Pancreas (tissue), 10 donors: ENCODE results near the gene PAXX. TPM values are rescaled to one million over a fixed set of nuclear protein-coding genes. Genes with fewer than 3 reads are reported as not detected.

Experiments used
- ATAC-seq, 4 donors: fragments of 200-7000 bp; cut with Tn5 transposase; one replicate each; pipeline versions ENCODE4 v1.8.0 to v1.9.1; 2020; ENCODE audit warnings: mild to moderate bottlenecking in 4 of 4, moderate library complexity in 4 of 4
- DNase-seq, 6 donors: peaks; one replicate each; pipeline ENCODE4 v3.0.0-alpha.2; 2020
- FAIRE-seq: peaks from 2 replicates; lab custom pipeline; 2012; peaks lifted over from hg19 to GRCh38; lab: Jason Lieb, UNC
- H3K27ac ChIP-seq, 4 donors: fragments of 200-600 bp; sonication (generic); 1 replicate in 3 of 4; 2 replicates in 1 of 4; pipeline versions ENCODE4 v1.5.0 to v1.8.0; 2020
- H3K27me3 ChIP-seq, 4 donors: fragments of 200-600 bp; one replicate each; pipeline ENCODE4 v1.8.0; 2021
- H3K36me3 ChIP-seq, 3 donors: fragments of 200-600 bp; sonication (generic) in 1 of 3; one replicate each; pipeline versions ENCODE4 v1.5.0 to v1.8.0; 2020 to 2021
- H3K4me1 ChIP-seq, 3 donors: fragments of 200-600 bp; one replicate each; pipeline ENCODE4 v1.8.0; 2021
- H3K4me3 ChIP-seq, 4 donors: fragments of 200-600 bp; sonication (generic) in 2 of 4; one replicate each; pipeline versions ENCODE4 v1.5.0 to v1.8.0; 2020 to 2021
- H3K9me3 ChIP-seq, 4 donors: fragments of 200-600 bp; one replicate each; pipeline ENCODE4 v1.8.0; 2021
- WGBS, 2 donors: extraction: QIAGEN DNeasy Blood & Tissue Kit; methylation state at CpG; one replicate each; pipeline ENCODE4 v1.1.7; 2013; 5-methylcytosine and 5-hydroxymethylcytosine counted together
- intact Hi-C, 3 donors: fragments of 100-400 bp; cut with DNase I; formaldehyde crosslinking; loops; one replicate each; pipeline versions ENCODE4 v1.11.1 to v1.14.2; 2022
- polyA plus RNA-seq, 2 donors: library from polyadenylated mRNA; stranded (reverse); fragments of 200-250 nt; gene quantifications; one replicate each; pipeline ENCODE4 v1.2.3, GENCODE V29; 2013
- total RNA-seq, 6 donors: library from RNA; stranded (reverse); fragmentation: NEBNext Ultra II Directional in 4 of 6; extraction: Animal tissue kit (Norgen Biotek cat#: 25700) in 4 of 6; gene quantifications; one replicate each; pipeline versions ENCODE4 v1.2.1 to v1.2.4, GENCODE V29; 2021 to 2023
- TF ChIP-seq, protein P1 (sequence below), 4 donors: fragments of 200-600 bp; sonication (generic) in 3 of 4; IDR thresholded peaks; one replicate each; pipeline versions ENCODE4 v1.5.0 to v1.8.0; 2021; ENCODE audit warnings: antibody characterized with exemption in 4 of 4
- donor health status: healthy with polysubstance abuse.
- donor health status: DM: no; HTN: no; CAD: no; lungs with moderate emphysema.
- donor health status: DM: no; HTN: no; CAD: no.
- donor health status: control.
- donor health status: control.
- donor health status: Bipolar disorder and iron deficiency.
- donor health status: DM: yes; HTN: yes; CAD: no.
- donor health status: DM: no; HTN: no; CAD: no.
- donor health status: DM: no; HTN: no; CAD: no.
- donor health status: DM: yes; HTN: yes; CAD: no.

Gene PAXX
- total and polyA plus RNA-seq, 8 donors: 16.0 to 222 (median 21.0) TPM

DNA sequence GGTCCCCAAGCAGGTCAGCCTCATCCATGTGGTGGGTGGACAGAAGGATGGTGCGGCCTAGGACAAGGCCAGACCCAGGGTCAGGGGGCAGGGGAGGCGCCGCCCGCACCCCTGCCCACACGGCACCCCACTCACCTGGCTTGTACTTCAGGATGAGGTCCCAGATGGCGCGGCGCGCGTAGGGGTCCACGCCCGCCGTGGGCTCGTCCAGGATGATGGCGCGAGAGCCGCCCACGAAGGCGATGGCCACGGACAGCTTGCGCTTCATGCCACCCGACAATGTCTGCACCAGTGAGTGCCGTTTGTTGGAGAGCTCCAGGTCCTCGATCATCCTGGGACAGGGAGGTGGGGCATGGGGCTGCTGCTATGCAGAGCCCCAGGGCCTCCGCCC lies 23.3 kb downstream of the PAXX start:
- FAIRE-seq: no peak

DNA sequence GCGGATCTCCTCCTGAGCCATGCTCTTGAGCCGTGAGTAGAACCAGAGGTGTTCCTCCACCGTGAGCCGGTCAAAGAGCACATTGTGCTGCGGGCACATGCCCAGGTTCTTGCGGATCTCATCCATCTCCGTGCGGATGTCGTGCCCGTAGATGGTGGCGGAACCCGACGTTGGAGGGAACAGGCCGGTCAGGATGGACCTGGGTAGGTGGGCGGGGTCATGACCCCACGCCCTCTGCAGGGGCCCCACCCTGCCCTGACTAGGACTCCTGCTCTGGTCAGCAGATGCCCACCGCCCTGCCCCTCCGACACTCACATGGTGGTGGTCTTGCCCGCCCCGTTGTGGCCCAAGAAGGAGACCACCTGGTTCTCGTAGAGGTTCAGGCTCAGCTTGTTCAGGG lies 23.8 kb downstream of the PAXX start:
- peaks cover 0 to 33% (median 0%) of the 10 kb centered on the region in 3 donors for H3K36me3 ChIP-seq
- FAIRE-seq (no peak), ATAC-seq (no peak)

More for the DNA sequence above, 23.3 kb downstream of the PAXX start:
- no peaks in the 10 kb centered on the region for H3K4me1 ChIP-seq
- ATAC-seq: no peak
- peaks cover 0 to 33% (median 0%) of the 10 kb centered on the region in 3 donors for H3K36me3 ChIP-seq
- TF ChIP-seq, protein P1, sequence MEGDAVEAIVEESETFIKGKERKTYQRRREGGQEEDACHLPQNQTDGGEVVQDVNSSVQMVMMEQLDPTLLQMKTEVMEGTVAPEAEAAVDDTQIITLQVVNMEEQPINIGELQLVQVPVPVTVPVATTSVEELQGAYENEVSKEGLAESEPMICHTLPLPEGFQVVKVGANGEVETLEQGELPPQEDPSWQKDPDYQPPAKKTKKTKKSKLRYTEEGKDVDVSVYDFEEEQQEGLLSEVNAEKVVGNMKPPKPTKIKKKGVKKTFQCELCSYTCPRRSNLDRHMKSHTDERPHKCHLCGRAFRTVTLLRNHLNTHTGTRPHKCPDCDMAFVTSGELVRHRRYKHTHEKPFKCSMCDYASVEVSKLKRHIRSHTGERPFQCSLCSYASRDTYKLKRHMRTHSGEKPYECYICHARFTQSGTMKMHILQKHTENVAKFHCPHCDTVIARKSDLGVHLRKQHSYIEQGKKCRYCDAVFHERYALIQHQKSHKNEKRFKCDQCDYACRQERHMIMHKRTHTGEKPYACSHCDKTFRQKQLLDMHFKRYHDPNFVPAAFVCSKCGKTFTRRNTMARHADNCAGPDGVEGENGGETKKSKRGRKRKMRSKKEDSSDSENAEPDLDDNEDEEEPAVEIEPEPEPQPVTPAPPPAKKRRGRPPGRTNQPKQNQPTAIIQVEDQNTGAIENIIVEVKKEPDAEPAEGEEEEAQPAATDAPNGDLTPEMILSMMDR (IDR thresholded peaks at IDR 0.05): no peak
- intact Hi-C loops: no loop called here
- no peak overlapping the region for H3K27ac ChIP-seq
- DNase-seq: no peak
- H3K9me3 ChIP-seq: no peaks in the 10 kb centered on the region
- 97 to 99% methylated on average over 25 of the region's 25 CpGs for WGBS, 2 donors
- no peak overlapping the region for H3K4me3 ChIP-seq
- H3K27me3 ChIP-seq: no peaks in the 10 kb centered on the region

DNA sequence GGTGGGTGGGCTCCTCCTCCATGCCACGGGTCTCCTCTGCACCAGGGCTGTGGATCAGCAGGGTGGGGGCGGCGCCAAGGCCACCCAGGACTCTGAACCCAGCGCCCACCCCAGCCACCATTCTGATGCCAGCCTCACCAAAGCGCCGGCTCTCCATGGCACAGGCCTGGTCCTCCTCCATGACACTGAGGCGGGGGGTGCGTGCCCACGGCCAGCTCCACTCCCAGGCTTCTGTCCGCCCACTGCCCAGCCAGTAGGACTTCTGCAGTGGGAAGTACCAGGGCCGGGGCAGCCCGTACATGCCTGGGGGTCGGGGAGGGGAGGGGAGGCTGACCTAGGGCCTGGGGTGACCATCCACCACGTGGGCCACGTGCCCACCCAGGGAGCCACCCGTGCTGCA lies 24.2 kb downstream of the PAXX start:
- Histone ChIP-seq H3K27ac (no peak overlapping the region), H3K27me3 (no peaks in the 10 kb centered on the region), H3K36me3 (peaks cover 0 to 29% (median 0%) of the 10 kb centered on the region in 3 donors), H3K9me3 (no peaks in the 10 kb centered on the region), H3K4me1 (no peaks in the 10 kb centered on the region), H3K4me3 (no peak overlapping the region)
- FAIRE-seq (no peak), ATAC-seq (no peak), DNase-seq (no peak)
- intact Hi-C loops: no loop called here
- TF ChIP-seq, protein P1 (IDR thresholded peaks at IDR 0.05): no peak
- WGBS, 2 donors: 92 to 93% methylated on average over 12 to 16 of the region's 16 CpGs

More for the DNA sequence above, 23.8 kb downstream of the PAXX start:
- no peak overlapping the region for H3K27ac ChIP-seq
- intact Hi-C loops: no loop called here
- no peaks in the 10 kb centered on the region for H3K4me1 ChIP-seq
- DNase-seq: no peak
- 95 to 97% methylated on average over 21 of the region's 21 CpGs for WGBS, 2 donors
- H3K27me3 ChIP-seq: no peaks in the 10 kb centered on the region
- H3K4me3 ChIP-seq: no peak overlapping the region
- TF ChIP-seq, protein P1 (IDR thresholded peaks at IDR 0.05): no peak
- no peaks in the 10 kb centered on the region for H3K9me3 ChIP-seq

DNA sequence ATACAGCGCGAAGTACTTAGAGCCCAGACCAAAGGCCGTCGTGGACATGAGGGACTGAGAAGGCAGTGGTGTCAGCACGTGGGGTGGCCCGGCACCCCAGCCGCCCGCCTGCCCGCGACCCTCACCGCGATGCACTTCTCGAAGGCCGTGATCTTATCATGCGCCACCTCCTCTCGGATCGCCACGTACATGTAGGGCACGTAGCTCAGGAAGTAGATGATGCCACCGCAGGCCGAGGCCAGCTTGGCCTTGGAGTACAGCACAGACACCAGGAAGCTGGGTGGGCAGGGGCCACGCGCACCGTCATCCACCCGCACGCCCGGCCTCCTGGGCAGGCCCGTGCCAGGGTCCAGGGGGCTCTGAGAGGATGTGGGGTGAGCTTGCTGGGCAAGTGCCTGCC lies 24.8 kb downstream of the PAXX start:
- WGBS, 2 donors: 97 to 99% methylated on average over 28 of the region's 28 CpGs
- FAIRE-seq (no peak), ATAC-seq (no peak), DNase-seq (no peak)
- TF ChIP-seq, protein P1 (IDR thresholded peaks at IDR 0.05): no peak
- intact Hi-C loops: no loop called here
- no peaks in the 10 kb centered on the region for H3K4me1 ChIP-seq
- peaks cover 0 to 24% (median 0%) of the 10 kb centered on the region in 3 donors for H3K36me3 ChIP-seq
- H3K27me3 ChIP-seq: no peaks in the 10 kb centered on the region
- no peaks in the 10 kb centered on the region for H3K9me3 ChIP-seq
- no peak overlapping the region for H3K4me3 ChIP-seq
- H3K27ac ChIP-seq: no peak overlapping the region

DNA sequence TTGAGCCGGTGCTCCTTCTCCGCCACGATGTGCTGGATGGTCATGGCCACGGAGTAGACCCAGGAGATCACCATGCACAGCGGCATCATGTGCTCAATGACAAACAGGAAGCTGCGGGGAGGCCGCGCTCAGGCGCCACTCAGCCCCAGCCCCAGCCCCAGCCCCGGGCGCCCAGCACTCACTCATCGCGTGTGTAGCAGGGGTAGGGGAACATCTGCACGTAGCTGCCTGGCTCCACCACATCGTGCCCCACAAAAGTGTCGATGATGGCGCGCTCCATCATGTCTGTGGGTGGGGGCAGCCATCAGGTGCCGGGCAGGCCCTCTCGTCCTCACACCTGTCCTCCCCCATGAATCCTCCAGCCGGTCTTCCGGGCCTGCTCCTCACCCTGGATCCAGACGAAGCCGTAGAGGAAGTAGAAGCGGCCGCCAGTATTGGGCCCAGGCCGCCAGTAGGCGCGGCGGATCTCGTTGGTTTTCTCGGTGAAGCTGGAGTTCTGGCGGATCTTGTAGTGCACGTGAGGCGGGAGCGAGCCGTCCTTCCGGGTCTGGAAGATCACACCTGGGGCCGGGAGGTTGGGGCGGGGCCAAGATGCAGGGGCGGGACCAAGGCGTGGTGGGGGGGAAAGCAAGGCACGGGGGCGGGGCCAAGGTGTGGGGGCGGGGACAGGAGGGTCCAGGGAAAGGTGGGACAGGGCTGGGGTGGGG lies 25.7 kb downstream of the PAXX start:
- 91 to 93% methylated on average over 44 to 45 of the region's 45 CpGs for WGBS, 2 donors

More for the DNA sequence above, 25.7 kb downstream of the PAXX start:
- no peak for ATAC-seq
- Histone ChIP-seq H3K36me3 (peaks cover 0 to 19% (median 0%) of the 10 kb centered on the region in 3 donors), H3K27me3 (no peaks in the 10 kb centered on the region), H3K9me3 (no peaks in the 10 kb centered on the region), H3K27ac (no peak overlapping the region), H3K4me1 (no peaks in the 10 kb centered on the region), H3K4me3 (no peak overlapping the region)
- FAIRE-seq: no peak
- intact Hi-C loops: no loop called here
- DNase-seq: no peak
- TF ChIP-seq, protein P1 (IDR thresholded peaks at IDR 0.05): no peak
